Mucosa of descending colon (tissue), 3 donors: ENCODE measurements around the gene AGPS. TPM values are rescaled to one million over a fixed set of nuclear protein-coding genes. Genes with fewer than 3 reads are reported as not detected.

ENCODE experiments used
- ATAC-seq: fragments of 200-7000 bp; cut with Tn5 transposase; one replicate; pipeline ENCODE4 v1.9.1; 2020; ENCODE audit warnings: mild to moderate bottlenecking, moderate library complexity
- DNase-seq, 3 donors: peaks; one replicate each; pipeline ENCODE4 v3.0.0-alpha.2; 2020
- H3K36me3 ChIP-seq: fragments of 200-600 bp; one replicate; pipeline ENCODE4 v1.8.0; 2021; ENCODE audit warnings: low read depth, mild to moderate bottlenecking
- H3K4me1 ChIP-seq: fragments of 200-600 bp; one replicate; pipeline ENCODE4 v1.8.0; 2021; ENCODE audit warnings: low read depth, mild to moderate bottlenecking
- H3K4me3 ChIP-seq: fragments of 200-600 bp; one replicate; pipeline ENCODE4 v1.8.0; 2021; ENCODE audit warnings: mild to moderate bottlenecking
- H3K9me3 ChIP-seq: fragments of 200-600 bp; one replicate; pipeline ENCODE4 v1.8.0; 2021; ENCODE audit warnings: mild to moderate bottlenecking
- intact Hi-C, 2 donors: fragments of 100-400 bp; cut with DNase I in 1 of 2; cut with micrococcal nuclease in 1 of 2; formaldehyde crosslinking; loops; one replicate each; pipeline versions ENCODE4 v1.11.0 to v1.11.1; 2022; cut with DNase I, micrococcal nuclease
- total RNA-seq, 3 donors: library from RNA; stranded (reverse); fragmentation: NEBNext Ultra II Directional in 2 of 3; extraction: Animal tissue kit (Norgen Biotek cat#: 25700) in 2 of 3; gene quantifications; one replicate each; pipeline versions ENCODE4 v1.2.1 to v1.2.4, GENCODE V29; 2021 to 2023
- TF ChIP-seq, protein P1 (sequence below): fragments of 200-600 bp; IDR thresholded peaks from one replicate; pipeline ENCODE4 v1.8.0; 2022; ENCODE audit warnings: antibody characterized with exemption, mild to moderate bottlenecking
- donor health status: DM: no; HTN: no; CAD: no; lungs with moderate emphysema.
- donor health status: DM: no; HTN: no; CAD: no.
- donor health status: DM: no; HTN: yes; CAD: no.

AGPS gene
- total RNA-seq, 3 donors from 2014 or later, result 43.0 to 58.4 (median 48.7) TPM

DNA sequence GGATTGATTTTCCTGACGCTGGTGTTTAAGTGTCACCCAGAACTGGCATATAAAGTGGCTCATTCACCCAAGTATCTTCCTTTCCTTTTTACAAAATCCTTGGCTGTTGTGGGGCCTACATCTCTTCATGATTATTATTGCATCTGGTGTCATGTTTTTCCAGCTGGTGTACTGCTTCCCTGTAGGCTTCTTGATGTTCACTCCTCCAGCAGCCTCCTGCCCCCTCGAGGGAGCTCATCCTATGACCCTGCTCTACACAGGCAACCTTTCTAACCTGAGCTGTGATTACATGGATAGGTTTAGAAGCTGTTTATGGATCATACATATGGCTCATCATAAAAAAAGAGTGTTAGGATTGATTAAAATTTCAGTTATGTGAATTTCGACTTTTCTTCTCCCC, 12.4 kb upstream of the AGPS start:
- Histone ChIP-seq H3K4me3 (no peak overlapping the region), H3K36me3 (no peaks in the 10 kb centered on the region), H3K4me1 (no peaks in the 10 kb centered on the region), H3K9me3 (no peaks in the 10 kb centered on the region)
- DNase-seq, result no peak
- ATAC-seq, result no peak
- intact Hi-C loops, result no loop called here
- TF ChIP-seq, protein P1, sequence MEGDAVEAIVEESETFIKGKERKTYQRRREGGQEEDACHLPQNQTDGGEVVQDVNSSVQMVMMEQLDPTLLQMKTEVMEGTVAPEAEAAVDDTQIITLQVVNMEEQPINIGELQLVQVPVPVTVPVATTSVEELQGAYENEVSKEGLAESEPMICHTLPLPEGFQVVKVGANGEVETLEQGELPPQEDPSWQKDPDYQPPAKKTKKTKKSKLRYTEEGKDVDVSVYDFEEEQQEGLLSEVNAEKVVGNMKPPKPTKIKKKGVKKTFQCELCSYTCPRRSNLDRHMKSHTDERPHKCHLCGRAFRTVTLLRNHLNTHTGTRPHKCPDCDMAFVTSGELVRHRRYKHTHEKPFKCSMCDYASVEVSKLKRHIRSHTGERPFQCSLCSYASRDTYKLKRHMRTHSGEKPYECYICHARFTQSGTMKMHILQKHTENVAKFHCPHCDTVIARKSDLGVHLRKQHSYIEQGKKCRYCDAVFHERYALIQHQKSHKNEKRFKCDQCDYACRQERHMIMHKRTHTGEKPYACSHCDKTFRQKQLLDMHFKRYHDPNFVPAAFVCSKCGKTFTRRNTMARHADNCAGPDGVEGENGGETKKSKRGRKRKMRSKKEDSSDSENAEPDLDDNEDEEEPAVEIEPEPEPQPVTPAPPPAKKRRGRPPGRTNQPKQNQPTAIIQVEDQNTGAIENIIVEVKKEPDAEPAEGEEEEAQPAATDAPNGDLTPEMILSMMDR, result no peak

DNA sequence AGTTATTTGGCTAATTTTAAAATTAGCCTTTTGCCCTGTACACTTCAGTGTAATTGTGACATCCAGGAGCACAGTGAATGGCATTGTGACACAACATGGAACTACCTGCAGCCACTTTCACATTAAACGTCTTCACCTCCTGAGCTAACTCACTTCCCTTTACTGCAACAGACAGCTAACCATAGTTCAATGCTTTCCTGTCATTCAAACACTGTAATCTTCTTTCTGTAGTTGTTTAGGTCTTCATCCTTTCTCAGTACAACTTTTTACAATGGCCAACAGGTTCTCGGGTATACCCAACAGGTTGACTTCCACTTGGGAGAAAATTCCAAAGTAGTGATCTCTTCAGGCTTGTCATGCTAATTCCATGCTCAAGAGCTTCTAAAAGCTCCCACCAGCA, 8.6 kb upstream of the AGPS start:
- intact Hi-C loops, result no loop called here
- ATAC-seq (no peak), DNase-seq (no peak)
- TF ChIP-seq, protein P1, result no peak
- Histone ChIP-seq H3K36me3 (no peaks in the 10 kb centered on the region), H3K4me3 (no peak overlapping the region), H3K4me1 (no peaks in the 10 kb centered on the region), H3K9me3 (no peaks in the 10 kb centered on the region)

DNA sequence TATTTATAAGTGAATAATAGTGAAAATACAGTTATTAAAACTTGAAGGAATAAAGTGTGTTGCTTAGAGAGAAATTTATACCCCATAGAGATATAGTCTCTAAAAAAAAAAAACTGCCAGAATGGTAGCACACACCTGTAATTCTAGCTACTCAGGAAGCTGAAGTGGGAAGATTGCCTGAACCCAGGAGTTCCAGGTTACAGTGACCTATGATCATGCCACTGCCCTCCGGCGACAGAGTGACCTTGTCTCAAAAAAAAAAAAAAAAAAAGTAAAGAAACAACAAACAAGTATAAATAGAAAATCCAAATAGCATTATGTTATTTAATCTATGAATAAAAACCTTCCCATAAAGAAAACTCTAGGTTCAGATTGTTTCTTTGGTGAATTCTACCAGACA, 7.4 kb upstream of the AGPS start:
- Histone ChIP-seq H3K36me3 (no peaks in the 10 kb centered on the region), H3K4me1 (no peaks in the 10 kb centered on the region), H3K4me3 (no peak overlapping the region), H3K9me3 (no peaks in the 10 kb centered on the region)
- no peak for ATAC-seq
- intact Hi-C loops, result no loop called here
- no peak for DNase-seq
- TF ChIP-seq, protein P1, result no peak

DNA sequence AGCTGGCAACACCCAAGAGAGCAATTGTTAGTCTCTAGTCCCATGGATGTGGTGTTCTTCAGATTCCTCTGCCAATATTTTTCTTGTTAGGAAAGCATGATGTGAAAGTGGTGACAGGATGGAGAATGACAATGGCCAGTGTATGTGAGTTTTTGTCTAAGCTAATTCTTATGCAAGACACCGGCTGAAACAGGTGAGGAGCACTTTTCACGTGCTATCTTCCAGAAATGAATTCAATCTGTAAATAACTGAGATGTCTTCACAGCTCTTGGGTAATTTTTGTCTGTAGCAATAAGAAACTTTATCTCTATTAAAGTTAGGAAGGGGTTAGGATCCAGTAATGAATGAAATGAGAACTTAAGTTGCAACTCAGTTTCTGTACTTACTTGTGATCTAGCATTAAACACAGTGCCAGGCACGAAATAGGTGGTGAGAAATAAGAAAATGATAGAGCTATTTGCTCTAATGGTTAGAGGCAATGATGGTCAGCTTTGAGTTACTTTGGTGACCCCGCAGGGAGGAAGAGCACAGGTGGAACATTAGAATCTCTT, 676 bp upstream of the AGPS start:
- H3K4me3 ChIP-seq, result peak overlapping the region; percentile 76
- H3K9me3 ChIP-seq, result no peaks in the 10 kb centered on the region
- TF ChIP-seq, protein P1, result no peak
- ATAC-seq (no peak), DNase-seq (no peak)
- H3K36me3 ChIP-seq, result no peaks in the 10 kb centered on the region
- intact Hi-C loops, result no loop called here
- peaks cover 29% of the 10 kb centered on the region for H3K4me1 ChIP-seq

DNA sequence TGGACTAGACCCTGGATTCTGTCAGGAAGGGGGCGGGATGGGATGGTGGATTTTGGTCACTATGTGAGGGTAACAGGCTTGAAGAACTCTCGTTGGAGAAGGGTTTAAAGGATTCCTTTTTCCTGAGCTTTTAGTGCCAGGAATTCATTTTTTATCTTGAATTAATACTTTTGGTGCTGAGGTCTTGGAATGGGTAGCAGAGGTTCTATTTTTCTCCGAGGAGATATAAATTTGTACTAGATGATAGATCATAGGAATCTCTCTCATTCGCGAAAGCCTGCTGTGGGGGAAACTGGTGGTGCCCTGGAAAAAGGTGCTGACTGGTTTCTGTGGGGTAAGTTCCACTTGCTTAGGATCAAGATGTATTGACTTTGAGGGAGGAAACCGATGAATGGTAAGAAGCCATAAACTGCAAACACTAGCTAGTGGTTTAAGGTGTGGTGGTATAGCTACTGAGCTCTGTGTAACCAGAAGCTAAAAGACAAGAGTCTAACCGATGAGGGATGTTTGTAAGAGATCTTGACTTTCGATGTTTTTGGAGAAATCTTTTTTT, 706 bp downstream of the AGPS start:
- intact Hi-C loops, result no loop called here
- peak; percentile 83 for ATAC-seq

More for the DNA sequence above, 706 bp downstream of the AGPS start:
- Histone ChIP-seq H3K9me3 (no peaks in the 10 kb centered on the region), H3K4me1 (peaks cover 39% of the 10 kb centered on the region), H3K36me3 (no peaks in the 10 kb centered on the region), H3K4me3 (peak overlapping the region; percentile 76)
- TF ChIP-seq, protein P1, result no peak
- DNase-seq, result peak; percentile 19 to 45 (median 35)
